Right atrium auricular region (tissue), 2 donors: ENCODE results near the gene AMBRA1. TPM values are rescaled to one million over a fixed set of nuclear protein-coding genes. Genes with fewer than 3 reads are reported as not detected.
A peak's percentile ranks its signal among the peaks of the same experiment; 100 is the strongest.

ENCODE experiments used
- DNase-seq: peaks from one replicate; pipeline ENCODE4 v3.0.0-alpha.2; 2019; ENCODE audit warnings: low spot score
- H3K27ac ChIP-seq, 2 donors: fragments of 200-600 bp; sonication (generic); 1 replicate in 1 of 2; 2 replicates in 1 of 2; pipeline ENCODE4 v1.5.1; 2016 to 2019
- H3K27me3 ChIP-seq, 2 donors: fragments of 200-600 bp; sonication (generic); one replicate each; pipeline versions ENCODE4 v1.5.1 to v1.6.0; 2017 to 2019
- H3K36me3 ChIP-seq: fragments of 200-600 bp; sonication (generic); one replicate; pipeline ENCODE4 v1.5.1; 2016
- H3K4me1 ChIP-seq, 2 donors: fragments of 200-600 bp; sonication (generic); one replicate each; pipeline versions ENCODE4 v1.5.1 to v1.6.0; 2017 to 2019
- H3K4me3 ChIP-seq, 2 donors: fragments of 200-600 bp; sonication (generic); 1 replicate in 1 of 2; 2 replicates in 1 of 2; pipeline ENCODE4 v1.5.1; 2017 to 2019; ENCODE audit warnings: mild to moderate bottlenecking in 1 of 2, moderate library complexity in 1 of 2
- H3K9me3 ChIP-seq, 2 donors: fragments of 200-600 bp; sonication (generic); one replicate each; pipeline ENCODE4 v1.5.1; 2019
- total RNA-seq, 2 donors: library from RNA; depleted of rRNA; stranded (reverse); fragments of >200 nt; gene quantifications; one replicate each; pipeline ENCODE4 v1.1.0, GENCODE V29; 2016
- TF ChIP-seq, protein P1 (sequence below), 2 donors: fragments of 200-600 bp; sonication (generic); IDR thresholded peaks; one replicate each; pipeline ENCODE4 v1.5.1; 2019; ENCODE audit warnings: antibody characterized with exemption in 2 of 2

Gene AMBRA1
- total RNA-seq, 2 donors from 2014 or later = 16.8 to 22.0 TPM

DNA sequence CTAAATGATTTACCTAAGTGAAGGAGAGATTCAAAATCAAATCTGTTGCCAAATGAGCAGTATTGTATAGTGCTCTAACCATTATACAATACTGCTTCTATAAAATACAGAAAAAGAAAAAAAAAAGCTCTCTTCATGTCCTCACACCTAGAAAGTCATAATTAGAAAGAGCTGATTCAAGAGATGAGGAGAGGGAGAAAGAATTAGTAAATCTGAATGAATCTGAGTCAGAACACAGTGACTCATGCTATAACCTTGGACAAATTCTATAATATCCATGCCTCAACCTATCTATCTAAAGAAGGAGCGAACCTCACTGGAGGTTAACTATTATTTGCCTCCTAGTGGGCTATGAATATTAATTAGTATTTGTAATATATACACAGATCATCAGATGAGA, 29.4 kb downstream of the AMBRA1 start:
- Histone ChIP-seq H3K4me1 (peaks cover 0 to 23% of the 10 kb centered on the region in 2 donors), H3K27me3 (no peaks in the 10 kb centered on the region), H3K36me3 (no peaks in the 10 kb centered on the region), H3K9me3 (no peaks in the 10 kb centered on the region), H3K4me3 (no peak overlapping the region), H3K27ac (no peak overlapping the region)
- DNase-seq = no peak
- TF ChIP-seq, protein P1, sequence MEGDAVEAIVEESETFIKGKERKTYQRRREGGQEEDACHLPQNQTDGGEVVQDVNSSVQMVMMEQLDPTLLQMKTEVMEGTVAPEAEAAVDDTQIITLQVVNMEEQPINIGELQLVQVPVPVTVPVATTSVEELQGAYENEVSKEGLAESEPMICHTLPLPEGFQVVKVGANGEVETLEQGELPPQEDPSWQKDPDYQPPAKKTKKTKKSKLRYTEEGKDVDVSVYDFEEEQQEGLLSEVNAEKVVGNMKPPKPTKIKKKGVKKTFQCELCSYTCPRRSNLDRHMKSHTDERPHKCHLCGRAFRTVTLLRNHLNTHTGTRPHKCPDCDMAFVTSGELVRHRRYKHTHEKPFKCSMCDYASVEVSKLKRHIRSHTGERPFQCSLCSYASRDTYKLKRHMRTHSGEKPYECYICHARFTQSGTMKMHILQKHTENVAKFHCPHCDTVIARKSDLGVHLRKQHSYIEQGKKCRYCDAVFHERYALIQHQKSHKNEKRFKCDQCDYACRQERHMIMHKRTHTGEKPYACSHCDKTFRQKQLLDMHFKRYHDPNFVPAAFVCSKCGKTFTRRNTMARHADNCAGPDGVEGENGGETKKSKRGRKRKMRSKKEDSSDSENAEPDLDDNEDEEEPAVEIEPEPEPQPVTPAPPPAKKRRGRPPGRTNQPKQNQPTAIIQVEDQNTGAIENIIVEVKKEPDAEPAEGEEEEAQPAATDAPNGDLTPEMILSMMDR (IDR thresholded peaks at IDR 0.05) = no peak

DNA sequence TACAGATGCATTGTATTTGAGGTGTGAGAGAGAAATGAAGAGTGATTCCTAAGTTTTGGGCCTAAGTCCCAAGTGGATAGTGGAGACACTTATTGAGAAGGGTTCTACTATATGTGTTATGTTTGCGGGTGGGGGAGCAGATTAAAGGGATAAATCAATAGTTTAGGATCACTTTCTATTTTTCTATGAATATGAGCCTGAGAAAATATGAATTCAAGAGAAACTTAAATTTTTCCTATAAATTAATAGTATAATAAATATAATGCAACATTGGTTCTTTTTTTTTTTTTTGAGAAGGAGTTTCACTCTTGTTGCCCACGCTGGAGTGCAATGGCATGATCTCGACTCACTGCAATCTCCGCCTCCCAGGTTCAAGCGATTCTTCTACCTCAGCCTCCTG, 31.3 kb downstream of the AMBRA1 start:
- no peaks in the 10 kb centered on the region for H3K36me3 ChIP-seq
- H3K4me1 ChIP-seq = peaks cover 0 to 30% of the 10 kb centered on the region in 2 donors
- TF ChIP-seq, protein P1 (IDR thresholded peaks at IDR 0.05) = no peak
- H3K9me3 ChIP-seq = no peaks in the 10 kb centered on the region
- no peak overlapping the region for H3K4me3 ChIP-seq
- H3K27ac ChIP-seq = no peak overlapping the region
- no peak for DNase-seq
- H3K27me3 ChIP-seq = no peaks in the 10 kb centered on the region

DNA sequence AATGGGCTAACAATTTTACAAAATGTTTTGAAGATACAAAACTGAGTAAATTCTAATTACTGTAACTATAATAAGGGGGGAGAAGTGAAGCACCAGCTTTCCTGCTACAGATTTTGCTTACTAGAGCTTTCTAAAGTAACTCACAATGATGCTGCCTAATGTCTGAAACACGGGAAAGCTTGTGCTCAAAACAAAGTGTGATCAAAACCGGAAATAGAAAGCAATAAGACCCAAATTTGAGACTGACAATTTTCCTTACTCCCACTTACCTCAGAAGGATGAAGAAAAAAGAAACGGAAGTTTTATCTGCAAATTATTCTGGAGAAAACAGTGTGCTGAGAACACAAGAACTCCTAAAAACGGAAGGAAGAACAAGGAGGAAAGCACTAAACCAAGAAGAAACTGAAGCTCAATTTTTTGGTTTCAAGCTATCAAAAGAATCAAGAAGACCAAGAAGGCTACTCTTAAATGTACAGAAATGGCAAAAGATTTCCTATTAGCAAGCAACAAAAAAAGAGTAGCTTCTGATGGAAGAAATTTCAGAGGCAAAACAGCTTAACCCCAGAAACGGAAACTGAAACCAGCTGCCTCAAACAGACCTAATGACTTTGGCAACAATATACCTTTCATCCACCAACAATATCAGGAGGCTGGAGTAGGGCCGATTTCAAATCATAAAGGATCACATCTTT, 33.4 kb downstream of the AMBRA1 start:
- TF ChIP-seq, protein P1 (IDR thresholded peaks at IDR 0.05) = no peak
- peaks cover 0 to 31% of the 10 kb centered on the region in 2 donors for H3K4me1 ChIP-seq
- no peaks in the 10 kb centered on the region for H3K36me3 ChIP-seq
- H3K27ac ChIP-seq = peak overlapping the region; percentile 46 to 55
- no peaks in the 10 kb centered on the region for H3K9me3 ChIP-seq
- no peak for DNase-seq
- no peaks in the 10 kb centered on the region for H3K27me3 ChIP-seq
- H3K4me3 ChIP-seq = peak overlapping the region in 1 of 2 donors; percentile 38

DNA sequence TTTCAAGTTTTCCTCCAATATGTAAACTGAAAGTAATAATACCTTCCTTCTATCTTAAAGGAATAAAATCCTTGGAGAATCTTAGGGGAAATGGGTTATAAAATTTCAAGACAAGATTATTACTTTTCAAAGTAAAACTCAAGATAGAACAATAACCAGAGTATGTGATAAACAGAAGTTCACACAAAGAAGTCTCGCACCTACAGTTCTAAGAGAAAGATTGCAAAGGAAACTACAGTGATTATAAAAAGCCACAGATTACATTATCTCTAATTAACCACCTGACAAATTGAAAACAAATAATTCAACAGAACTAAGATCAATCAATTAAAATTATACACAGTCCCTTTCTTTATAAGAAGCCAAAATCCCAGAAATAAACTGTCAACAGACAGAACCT, 34.0 kb downstream of the AMBRA1 start:
- H3K27ac ChIP-seq = peak overlapping the region in 1 of 2 donors; percentile 46
- peaks cover 0 to 34% of the 10 kb centered on the region in 2 donors for H3K4me1 ChIP-seq
- no peak for DNase-seq

DNA sequence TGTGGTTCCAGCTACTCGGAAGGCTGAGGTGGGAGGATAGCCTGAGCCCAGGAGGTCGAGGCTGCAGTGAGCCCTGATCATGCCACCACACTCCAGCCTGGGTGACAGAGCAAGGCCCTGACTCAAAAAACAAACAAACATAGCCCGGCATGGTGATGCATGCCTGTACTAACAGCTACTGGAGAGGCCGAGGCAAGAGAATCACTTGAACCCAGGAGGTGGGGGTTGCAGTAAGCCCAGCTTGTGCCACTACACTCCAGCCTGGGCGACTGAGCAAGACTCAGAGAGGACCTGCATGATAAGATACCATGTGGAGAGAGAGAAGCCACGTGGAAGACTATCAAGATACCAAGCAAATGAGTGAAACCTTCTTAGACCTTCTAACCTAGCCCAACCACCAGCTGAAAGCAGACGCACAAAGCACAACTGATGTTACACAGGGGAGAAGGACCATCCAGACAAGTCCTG, 36.1 kb downstream of the AMBRA1 start:
- Histone ChIP-seq H3K36me3 (no peaks in the 10 kb centered on the region), H3K27me3 (no peaks in the 10 kb centered on the region), H3K4me1 (peaks cover 0 to 53% of the 10 kb centered on the region in 2 donors), H3K27ac (no peak overlapping the region), H3K9me3 (no peaks in the 10 kb centered on the region), H3K4me3 (no peak overlapping the region)
- TF ChIP-seq, protein P1 (IDR thresholded peaks at IDR 0.05) = no peak
- DNase-seq = no peak

More for the DNA sequence above, 34.0 kb downstream of the AMBRA1 start:
- TF ChIP-seq, protein P1 (IDR thresholded peaks at IDR 0.05) = no peak
- Histone ChIP-seq H3K9me3 (no peaks in the 10 kb centered on the region), H3K4me3 (no peak overlapping the region), H3K27me3 (no peaks in the 10 kb centered on the region), H3K36me3 (no peaks in the 10 kb centered on the region)
